GM04503 (cell line): ENCODE measurements around the gene PRRX1.

ENCODE experiments used
- DNase-seq: peaks from one replicate; pipeline ENCODE4 v3.0.0-alpha.2; 2012; ENCODE audit warnings: low read depth

Gene PRRX1

GRCh38 chr1:170664093-170664827, at the start of gene PRRX1:
PRRX1 (plus strand) TSS chr1:170664131; CDS start chr1:170664219, 88 bp downstream.
- DNase-seq = no peak

GRCh38 chr1:170617591-170618330, 46.2 kb upstream of the PRRX1 start:
- no peak for DNase-seq

DNA sequence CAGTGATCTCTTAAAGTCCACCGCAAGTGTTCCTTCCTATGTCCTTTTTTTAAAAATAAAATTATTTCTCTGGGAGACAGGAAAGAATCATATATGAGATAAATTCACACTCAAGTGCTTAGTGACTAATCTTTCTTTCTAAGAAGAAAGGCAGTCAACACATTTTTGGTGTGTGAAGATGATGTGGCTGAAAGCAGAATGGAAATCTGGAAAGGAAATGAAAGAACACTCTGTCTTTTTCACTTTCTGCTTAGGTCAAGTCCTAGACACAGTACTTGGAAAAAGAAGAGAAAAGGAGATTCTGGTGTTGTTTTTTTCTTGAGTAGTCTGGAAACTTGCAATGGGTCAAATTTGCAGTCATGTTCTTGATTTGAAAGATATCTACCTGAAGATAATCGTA, 45.5 kb upstream of the PRRX1 start:
- DNase-seq = no peak

GRCh38 chr1:170619241-170620028, 44.5 kb upstream of the PRRX1 start:
- DNase-seq = no peak

DNA sequence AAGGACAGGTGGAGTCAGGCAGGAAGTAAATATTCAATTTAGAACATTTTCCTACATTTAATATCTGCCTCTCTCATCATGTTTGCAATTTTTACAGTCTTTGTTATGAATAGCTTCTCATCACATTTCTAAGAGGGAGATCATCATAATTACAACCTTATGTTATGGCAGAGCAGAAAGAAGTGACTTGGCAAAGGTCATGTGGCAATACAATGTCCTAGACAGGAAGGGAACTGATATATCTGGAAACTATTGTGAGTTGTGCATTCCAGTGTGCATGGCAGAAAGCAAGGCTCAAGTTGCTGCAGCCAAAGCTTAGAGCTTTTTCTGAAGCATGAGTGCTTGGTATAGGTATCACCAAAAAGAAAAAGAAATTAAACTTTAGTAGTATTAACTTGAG, 43.8 kb upstream of the PRRX1 start:
- peak; percentile 66 for DNase-seq

DNA sequence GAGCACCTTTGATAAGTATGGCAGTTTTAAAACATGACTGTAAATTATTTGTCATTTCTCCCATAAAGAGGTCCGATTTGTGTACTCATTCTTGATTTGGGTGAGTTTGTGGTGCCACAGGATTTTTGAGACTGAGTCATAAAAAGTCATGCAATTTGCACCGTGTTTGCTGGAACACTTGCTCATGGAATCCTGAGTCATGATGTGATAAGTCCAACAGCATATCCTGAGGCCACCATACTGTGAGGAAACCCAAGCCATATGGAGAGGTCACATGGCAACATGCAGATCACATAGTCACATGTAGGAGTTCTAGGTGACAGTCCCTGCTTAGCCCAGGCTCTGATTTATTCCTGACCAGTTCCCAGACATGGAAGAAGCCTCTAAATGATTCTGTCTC, 40.8 kb upstream of the PRRX1 start:
- DNase-seq = peak; percentile 74

GRCh38 chr1:170624146-170624545, 39.8 kb upstream of the PRRX1 start:
- no peak for DNase-seq

GRCh38 chr1:170630977-170631376, 33.0 kb upstream of the PRRX1 start:
- no peak for DNase-seq

GRCh38 chr1:170634293-170634692, 29.6 kb upstream of the PRRX1 start:
- peak; percentile 40 for DNase-seq

DNA sequence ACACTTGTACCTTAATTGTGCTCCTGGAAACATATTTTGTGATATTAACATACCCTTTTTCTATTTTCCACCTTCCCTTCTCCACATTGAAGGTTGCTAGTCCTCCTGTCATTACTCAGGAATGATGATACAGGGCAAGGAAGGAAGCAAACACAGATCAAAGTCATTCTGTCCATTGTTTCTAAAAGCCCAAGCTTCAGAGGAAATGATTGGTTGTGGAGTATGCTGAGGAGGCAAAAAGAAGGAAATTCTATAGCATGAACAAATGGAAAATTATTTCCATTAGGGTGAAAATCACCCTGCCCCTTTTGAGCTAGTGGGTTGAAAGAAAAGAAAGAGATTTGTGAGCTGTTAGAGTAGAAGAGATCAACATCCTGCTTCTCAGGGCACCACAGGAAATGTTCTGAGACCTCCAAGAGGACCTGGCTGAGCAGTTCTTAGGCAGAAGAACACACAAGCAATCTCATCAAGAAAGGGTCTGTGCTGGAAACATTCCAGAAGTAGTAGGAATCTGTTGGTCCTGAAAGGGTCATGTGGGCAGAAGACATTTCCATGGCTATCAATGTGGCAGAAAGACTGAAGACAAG, 29.0 kb upstream of the PRRX1 start:
- DNase-seq = no peak

DNA sequence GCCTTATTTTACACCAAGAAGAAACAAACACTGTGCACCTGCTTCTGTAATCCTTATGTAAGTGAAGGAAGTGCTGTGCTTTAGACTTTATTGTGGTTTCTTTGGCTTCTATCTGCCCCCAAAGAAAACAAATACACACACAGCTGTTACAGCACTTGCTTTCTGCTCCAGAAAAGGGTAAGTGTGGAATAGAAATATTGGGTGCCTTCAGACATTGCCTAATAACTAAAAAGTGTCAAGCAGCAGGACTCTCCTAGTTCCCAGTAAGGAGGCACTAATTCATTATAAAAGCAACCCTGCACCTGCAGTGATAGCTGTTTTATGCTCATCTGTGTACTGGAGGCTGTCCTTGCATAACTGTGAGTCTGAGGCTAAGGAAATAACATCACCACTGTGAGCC, 23.4 kb upstream of the PRRX1 start:
- no peak for DNase-seq

DNA sequence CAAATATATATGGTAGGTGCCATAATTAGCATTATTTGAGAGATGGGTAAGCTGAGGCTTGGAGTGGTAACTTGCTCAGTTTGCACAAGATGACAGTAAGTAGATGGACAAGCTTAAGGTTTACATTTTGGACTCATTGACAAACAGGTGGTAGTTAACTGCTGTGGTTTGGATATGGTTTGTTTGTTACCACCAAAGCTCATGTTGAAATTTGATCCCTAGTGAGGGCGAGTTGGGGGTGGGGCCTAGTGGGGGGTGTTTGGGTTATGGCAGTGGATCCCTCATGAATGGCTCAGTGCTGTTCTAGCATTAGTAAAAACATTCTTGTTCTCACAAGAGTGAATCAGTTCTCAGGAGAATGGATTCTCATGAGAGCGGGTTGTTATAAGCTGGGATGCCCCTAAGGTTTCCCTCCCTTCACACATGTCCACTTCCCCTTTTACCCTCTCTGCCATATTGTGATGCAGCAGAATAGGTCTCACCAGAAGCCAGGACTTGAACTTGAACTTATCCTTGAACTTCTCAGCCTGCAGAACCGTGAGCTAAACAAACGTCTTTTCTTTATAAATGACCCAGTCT, 6.6 kb upstream of the PRRX1 start:
- no peak for DNase-seq

DNA sequence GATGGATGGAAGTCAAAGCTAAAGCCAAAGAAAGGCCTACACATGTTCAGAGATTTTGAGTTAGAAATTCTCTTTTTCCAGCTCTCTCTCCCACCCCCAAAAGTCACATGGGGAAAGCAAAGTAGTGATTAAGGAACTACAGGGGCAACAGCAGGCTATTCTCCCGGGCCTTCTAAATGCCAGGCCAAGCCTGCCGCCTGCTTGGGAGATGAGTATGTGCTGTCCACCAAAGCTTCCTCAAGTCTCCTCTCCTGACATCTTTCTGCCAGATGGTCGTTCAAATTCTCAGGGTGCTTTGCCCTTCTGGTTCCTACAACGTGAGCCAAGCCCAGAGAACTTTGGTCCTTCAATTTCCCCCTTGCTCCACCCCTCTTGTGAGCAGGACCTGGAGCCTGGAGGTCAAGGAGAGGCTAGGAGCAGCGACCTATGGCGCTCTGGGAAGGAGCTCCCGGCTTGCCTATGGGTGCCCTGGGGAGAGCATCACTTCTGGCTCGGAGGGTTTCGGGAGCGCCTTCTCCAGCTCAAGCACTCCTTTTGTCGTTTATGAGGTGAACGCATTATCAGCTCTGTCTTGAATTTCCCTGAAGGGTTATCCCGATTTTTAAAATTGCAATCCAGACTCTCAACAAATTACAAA, 4.4 kb upstream of the PRRX1 start:
- DNase-seq = no peak

DNA sequence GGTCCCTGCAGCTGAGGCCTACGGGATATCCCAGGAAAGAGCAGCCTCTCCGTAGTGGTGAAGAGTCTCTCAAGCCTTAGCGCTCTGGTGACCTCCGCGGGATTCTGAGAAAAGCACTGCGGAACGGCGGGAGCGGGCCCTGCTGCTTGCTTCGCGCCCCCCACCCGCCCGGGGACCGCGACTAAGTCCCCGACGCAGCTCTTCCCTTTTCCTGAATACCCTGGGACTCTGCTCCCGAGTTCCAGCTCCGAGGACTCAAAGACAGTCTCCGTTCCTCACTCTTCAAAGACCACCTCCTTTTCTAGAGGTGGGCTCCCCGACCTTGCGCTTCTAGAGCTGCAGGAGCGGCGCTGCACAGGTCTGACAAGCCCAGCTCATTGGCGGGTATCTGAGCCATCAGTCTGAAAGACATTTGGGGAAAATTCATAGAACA, 3.6 kb upstream of the PRRX1 start:
- no peak for DNase-seq

- DNase-seq = no peak
These were observed 2.9 kb upstream of the PRRX1 start for GRCh38 chr1:170660871-170661645.

- DNase-seq = peak; percentile 43
These were observed 2.1 kb upstream of the PRRX1 start for GRCh38 chr1:170661646-170662411.

DNA sequence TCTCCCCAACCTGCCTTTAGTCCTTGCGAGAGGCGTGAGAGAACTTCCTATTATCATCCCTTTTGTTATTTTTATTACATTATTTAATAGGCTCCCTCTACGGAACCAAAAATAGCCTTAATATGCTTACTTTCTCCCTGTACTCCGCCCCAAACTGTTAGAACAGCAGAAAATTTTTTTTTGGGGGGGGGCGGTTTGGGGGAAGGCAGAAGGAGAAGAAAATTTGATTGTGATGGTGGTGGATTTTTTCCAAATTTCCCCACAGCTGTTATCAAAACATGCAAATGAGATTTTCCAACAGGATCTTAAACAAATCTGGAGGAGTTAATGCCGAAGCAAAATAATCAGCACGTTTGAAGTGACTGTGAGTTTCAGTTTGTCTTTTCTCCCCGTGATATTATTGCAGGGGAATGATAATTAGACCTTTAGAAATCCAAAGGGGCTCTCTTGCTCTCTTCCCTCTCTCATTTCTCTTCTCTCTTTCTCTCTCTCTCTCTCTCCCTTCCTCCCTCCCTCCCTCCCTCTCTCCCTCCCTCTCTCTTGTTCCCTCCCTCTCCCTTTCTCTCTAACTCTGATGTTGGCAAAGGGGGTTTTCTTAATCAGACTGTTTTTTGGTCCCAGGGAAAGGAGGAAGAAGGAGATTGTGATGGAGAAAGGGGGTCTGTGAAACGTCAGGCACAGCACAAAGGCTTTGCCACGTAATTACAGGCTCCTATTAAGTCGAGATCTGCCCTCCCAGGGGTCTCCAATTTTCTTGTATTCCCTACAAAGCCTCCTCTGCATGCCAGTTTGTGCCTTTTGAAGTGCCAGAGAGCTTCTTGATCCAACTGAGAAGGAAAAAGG, 1.1 kb upstream of the PRRX1 start:
- no peak for DNase-seq

DNA sequence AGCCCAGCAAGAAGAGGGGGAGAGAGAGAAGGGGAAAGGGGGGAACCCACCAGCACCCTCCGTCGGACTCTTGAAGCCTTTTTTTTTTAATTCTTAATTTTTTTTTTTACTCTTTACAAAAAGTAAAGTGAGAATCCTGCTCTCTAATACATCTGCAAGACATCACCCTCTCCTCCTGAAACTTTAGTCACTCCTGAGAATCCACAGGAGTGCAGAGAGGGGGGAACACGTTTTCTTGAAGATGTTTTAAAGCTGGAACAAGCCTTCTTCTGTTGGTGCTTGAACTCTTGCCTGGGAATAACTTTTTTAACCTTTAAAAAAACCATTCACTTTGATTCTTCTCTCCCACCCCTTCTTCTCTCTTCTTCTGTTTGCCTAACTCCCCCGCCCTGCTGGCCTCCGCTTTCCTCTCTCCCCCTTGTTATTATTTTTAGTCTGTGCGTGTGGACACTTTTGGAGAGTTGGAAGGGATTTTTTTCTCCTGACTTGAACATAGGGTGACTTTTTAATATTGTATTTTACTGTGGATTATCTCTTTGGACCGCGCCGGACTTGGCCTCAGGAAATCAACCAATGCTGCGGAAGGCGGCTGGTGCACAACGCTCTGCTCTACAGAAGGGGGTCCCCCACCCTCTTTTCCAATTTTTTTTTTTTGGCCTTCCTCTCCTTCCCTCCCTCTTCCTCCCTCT, 383 bp upstream of the PRRX1 start:
- DNase-seq = no peak
